HG03469 (cell line): ENCODE results near the gene MAPK6.
"Not testable (repeated sequence)": the region's sequence is repeated elsewhere in the genome, so short reads cannot be mapped to it uniquely, and the experiment has no call there.

ENCODE experiments used
- ATAC-seq: cut with Tn5 transposase; IDR thresholded peaks from one replicate; pipeline ENCODE4 v1.9.1; 2021; ENCODE audit warnings: mild to moderate bottlenecking, moderate library complexity, moderate number of reproducible peaks; ENCODE audit not compliant: unreplicated experiment

The MAPK6 gene

DNA sequence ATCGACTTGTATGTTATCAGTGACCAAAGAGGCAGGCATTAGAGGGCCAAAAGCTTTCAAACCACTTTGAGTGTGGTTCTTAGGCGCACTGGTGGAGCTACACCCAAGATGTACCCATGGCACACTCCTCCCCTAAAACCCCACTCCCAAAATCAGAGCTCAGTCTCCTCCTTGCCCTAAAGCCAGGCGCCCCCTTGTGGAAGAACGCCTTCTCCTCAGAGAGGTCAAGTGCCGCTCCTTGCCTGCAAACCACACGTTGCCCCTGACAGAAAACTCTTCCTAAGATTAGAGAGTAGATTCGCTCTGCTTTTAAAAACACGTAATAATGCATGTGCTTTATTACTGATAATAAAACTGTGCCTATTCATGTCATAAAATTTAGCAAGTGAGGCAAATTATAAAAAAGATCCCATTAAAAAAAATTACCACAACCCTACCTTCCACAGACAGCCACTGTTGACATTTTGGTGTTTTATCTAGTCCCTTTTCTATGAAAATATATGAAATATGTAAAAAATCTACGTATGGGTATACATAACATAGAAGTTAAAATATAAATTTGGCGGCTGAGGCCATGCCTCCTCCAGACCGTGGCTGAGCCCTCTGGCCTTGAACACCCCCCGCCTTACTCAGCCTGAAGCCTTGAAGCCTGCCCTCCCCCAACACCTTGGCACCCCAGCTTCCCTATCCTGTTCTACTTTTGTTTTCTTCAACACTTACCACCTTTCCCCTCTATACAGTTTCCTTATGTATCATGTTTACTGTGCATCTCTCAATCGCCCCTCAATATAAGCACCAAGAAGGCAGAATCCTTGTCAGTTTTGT lies 60.1 kb downstream of the MAPK6 start:
- no peak for ATAC-seq

DNA sequence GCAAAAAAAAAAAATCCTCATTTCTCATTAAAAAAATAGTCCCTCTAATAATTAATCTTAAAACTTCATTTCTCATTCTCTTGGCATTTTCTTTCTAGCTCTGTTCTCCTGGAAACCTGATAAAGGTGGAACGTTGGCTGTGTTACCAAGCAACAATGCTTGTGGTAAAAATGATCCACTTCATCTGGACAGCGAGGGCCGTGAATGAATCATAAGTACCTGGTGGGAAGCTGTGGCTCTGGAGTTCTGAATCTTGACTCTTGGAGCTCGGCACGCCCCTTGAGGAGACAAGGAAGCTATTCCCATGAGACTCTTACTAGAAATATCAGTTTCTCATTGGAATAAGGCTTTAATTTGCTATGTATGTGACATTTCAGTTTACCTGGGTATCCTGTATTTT lies 61.0 kb downstream of the MAPK6 start:
- ATAC-seq, result no peak

DNA sequence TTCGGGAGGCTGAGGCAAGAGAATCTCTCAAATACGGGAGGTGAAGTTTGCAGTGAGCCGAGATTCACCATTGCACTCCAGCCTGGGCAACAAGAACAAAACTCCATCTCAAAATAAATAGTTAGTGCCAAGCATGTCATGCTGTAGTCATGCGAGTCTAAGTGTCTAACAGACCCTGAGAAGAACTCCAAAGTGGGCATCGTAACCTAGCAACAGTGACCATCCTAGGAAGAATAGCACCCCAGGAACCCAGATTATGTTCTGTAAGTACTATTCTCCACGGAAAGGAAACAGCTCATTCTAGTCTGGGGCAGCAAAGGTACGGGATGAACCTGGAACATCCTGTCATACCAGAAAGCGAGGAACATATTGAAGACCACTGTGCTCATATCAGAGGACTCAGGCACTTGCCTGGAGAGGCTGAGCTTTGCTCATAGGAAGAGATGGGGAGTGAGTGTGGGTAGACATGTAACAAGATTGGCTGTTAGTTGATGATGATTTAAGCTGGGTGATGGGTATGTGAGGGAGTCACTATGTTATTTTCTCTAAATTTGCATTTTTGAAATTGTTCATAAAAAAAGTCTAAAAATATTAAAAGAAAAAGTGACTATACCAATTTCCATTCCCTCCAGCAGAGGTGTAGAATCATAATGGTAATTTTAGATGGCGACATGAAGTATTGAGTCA lies 61.8 kb downstream of the MAPK6 start:
- no peak for ATAC-seq

DNA sequence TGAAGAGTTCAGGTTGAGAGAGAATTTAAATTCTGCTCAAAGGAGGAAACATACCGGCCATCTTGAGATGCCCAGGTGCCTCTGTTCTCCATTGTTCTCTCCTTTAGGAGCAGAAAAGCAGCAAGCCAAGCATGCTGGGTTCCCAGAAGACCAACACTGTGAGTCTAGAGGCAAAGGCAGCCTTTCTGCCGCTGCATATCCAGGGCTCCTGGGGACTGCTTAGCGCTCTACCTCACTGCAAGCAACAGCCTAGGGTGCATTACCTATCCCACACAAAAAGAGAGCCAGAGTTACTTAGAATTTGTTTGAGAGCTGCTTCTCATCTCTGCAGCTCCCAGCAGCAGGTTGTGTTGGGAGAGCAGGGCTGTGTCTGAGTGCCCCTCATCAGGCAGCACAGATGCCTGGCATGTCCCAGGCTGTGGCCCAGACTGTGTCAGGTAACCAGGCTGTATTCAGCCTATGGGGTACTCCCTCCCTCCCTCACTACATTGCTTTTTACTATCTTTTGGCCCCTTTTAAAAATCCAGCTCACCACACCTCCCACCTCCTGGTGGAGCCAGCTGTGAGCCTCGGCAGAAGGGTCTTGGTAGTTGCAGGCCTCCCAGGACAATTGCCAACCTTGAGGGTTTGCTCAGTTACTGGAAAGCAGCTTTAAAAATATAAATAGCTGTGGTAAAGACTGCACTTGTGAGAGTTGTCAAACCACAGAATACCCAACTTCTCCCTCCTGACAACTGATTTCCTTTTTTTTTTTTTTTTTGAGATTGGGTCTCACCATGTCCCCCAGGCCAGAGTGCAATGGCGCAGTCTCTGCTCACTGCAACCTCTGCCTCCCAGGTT lies 63.4 kb downstream of the MAPK6 start:
- no peak for ATAC-seq

DNA sequence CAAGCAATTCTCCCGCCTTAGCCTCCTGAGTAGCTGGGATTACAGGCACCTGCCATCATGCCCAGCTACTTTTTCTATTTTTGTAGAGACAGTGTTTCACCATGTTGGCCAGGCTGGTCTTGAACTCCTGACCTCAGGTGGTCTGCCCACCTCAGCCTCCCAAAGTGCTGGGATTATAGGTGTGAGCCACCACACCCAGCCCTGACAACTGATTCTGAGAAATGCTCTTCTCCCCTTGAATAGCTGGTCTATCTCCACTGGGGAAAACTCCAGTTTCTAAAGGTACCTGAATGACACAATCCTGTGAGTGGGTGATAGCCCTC lies 64.0 kb downstream of the MAPK6 start:
- not testable (repeated sequence) for ATAC-seq

DNA sequence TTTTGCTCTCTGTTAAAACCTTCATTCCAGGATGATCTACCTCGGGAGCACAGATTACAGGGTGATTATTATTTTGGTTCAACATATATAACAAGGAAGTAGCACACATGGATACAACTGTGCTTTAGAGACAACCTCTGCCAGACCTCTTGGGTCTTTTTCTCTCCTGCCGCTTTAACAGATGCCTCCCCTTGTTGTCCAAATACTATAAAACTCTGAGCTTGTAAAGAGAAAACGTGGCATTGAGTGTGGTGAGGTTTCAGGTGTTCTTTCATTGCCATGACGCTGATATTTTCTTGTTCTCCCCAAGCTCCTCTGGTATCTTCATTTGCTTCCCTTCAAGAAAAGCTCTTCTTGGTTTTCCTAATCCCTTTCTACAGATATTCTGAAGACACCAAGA lies 64.6 kb downstream of the MAPK6 start:
- ATAC-seq, result no peak

DNA sequence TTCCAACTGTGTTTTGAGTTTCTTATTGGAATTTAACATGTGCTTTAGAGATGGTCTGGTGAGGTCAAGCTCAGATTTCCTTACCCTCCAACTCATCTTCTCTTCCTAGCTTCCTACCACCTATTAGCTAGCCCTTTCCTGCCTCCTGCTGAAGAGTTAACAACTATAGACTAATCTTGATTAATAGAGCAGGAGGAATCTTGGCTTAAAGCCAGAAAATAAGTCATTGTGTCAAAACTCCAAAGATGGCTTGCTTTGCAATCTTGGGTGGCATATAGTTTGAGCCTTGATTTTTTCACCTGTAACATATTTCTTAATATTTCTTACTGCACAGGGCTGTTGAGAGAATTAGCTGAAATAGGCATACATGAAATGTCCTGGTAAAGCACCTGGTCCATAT lies 66.3 kb downstream of the MAPK6 start:
- no peak for ATAC-seq

DNA sequence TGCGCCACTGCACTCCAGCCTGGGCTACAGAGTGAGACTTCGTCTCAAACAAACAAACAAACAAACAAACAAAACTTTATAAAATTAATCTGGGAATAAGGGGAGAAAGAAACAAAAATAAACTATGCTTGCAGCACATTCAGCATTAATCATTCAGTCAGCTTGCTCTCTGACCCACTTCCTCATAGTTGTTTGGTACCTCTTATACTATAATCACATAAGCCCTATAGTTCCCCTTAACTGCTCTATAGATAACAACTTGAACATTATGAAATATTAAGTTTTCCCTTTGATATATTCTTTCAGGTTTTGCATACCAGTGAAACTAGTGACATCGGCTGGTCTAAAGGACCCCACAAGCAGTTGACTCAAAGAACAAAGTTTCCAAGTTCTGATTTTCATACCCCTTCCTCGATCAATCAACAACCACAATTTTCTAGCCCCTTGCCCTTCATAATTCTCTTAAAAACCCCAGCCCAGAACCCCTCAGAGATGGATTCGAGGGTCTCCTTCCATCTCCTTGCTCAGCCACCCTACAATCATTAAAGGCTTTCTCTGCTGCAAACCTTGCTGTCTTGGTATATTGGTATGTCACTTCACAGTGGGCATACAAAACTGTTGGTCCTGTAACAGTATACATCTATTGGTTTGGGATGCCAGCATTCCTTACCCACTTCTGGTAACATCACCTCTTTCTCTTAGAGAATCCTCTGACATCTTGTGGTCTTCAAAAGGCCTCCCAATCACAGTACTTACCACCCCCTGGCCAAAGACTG lies 67.2 kb downstream of the MAPK6 start:
- ATAC-seq, result no peak

DNA sequence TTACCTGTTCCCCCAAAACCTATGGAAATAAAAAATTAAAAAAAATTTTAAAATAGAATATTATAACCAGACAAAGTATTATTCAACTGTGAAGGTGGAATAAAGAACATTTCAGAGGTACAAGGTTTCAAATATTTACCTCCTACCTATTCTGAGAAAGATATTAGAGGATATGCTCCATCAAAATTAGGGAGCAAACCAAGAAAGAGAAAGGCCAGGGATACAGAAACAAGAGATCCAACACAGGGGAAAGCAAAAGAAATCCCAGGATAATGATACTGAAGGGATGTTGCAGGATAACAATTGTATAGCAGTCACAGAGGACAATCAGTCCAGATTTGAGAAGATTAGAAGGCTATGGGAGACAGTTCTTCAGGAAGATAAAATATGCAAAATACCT lies 71.2 kb downstream of the MAPK6 start:
- no peak for ATAC-seq

DNA sequence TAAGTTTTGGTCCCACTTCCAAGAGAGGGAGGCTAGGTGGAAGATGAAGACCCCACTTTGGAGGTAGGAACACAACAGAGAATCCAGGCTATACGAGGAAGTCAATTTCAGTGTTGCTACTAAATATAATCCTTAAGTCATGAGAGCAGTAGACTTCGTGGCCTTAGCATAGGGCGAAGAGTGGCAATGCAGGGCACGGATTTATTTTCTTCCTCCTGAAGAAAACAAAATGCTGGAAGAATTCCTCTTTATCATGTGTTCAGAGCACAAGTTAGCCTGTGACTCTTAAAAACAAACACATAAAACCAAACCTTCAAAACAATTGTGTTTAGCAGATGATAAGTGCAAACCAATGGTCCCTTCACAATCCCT lies 74.1 kb downstream of the MAPK6 start:
- no peak for ATAC-seq

DNA sequence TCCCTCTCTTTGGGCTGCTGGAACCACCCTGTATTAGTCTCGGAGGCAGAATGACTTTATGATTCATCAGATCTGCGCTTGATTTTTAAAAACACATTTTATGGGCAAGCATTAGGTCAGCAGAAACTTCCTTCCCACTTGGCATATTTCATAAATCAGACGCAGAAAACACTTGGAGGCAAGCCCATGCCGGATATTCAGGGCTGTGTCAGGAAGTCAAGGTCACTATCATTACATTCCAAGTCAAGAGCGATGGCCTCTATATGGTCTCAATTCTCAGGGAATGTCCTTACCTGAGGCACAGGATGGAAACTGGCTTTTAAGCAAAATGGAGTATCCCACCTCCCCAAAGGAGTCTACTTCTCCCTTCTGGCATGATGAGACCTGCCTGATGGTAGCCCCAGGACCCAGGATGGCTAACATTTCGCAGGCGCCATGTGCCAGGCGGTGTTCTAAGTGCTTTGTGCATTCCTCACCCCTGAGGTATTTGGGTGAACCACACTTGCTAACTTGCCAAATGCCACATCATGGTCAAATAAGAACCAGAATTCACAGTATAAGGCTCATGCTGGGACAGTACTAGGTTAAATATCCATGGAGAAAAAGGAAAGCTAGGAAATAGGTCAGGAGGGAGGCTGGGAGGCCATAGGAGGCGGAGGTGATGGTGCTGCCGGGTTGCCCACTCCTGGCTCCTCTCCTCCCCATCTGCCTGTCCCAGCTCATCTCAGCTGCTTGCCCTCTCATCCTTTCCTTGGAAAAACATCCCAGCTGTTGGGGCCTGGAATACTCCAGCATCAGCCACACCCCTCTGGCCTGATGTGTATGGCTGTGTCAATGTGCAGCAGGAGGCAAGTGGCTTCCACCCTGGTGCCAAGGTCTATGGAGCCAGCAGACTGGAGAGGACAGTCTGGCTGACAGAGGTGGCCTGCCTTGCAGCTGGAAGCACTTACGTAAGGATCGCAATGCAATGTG lies 74.8 kb downstream of the MAPK6 start:
- ATAC-seq, result no peak

DNA sequence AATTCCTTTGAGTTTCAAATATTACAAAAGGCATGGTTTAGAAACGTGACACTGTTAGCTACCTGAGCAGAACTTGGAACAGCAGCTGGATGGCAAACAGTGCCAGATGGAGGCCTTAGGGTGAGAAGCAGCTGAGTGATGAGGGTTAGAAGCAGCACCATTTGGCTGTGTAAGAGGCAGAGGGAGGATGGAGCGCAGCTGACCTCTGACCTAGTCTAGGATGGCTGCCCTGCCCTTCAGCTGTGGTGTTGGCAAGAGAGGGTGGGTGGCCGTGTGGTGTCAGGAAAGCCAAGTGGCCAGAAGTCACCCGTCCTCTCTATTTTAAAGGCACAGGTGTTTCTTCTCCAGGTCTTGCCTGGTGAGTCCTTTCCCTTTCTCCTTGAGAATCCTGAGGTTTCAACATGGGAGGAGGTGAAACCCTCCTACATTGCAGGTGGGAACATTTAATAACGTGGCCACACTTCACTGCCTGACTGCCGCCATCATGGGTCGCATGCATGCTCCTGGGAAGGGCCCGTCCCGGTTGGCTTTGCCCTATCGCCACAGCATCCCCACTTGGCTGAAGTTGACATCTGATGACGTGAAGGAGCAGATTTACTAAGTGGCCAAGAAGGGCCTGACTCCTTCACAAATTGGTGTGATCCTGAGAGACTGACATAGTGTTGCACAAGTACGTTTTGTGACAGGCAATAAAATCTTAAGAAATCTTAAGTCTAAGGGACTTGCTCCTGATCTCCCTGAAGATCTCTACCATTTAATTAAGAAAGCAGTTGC lies 76.0 kb downstream of the MAPK6 start:
- ATAC-seq, result no peak

DNA sequence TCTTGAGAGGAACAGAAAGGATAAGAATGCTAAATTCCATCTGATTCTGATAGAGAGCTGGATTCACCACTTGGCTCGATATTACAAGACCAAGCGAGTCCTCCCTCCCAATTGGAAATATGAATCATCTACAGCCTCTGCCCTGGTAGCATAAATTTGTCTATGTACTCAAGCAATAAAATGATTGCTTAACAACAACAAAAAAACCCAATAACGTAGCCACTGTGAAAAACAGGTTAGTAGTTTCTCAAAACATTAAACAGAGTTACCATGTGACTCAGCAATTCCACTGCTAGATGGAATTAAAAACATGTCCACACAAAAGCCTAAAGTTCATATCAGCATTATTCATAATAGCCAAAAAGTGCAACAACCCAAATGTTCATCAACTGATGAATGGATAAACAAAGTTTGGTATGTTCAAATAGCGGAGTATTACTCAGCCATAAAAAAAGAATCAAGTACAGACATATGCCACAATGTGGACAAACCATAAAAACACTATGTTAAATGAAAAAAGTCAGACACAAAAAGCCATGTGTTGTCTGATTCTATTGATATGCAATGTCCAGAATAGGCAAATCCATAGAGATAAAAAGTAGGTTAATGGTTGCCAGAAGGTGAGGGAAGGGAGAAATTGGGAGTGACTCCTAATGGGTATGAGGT lies 76.7 kb downstream of the MAPK6 start:
- ATAC-seq, result no peak

DNA sequence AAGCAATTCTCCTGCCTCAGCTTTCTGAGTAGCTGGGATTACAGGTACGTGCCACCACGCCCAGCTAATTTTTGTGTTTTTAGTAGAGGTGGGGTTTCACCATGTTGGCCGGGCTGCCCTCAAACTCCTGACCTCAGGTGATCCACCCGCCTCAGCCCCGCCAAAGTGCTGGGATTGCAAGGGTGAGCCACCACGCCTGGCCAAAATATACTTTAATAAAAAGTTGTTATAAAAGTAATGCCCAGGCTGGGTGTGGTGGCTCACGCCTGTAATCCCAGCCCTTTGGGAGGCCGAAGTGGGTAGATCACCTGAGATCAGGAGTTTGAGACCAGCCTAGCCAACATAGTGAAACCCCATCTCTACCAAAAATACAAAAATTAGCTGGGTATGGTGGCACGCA lies 77.5 kb downstream of the MAPK6 start:
- ATAC-seq, result not testable (repeated sequence)

DNA sequence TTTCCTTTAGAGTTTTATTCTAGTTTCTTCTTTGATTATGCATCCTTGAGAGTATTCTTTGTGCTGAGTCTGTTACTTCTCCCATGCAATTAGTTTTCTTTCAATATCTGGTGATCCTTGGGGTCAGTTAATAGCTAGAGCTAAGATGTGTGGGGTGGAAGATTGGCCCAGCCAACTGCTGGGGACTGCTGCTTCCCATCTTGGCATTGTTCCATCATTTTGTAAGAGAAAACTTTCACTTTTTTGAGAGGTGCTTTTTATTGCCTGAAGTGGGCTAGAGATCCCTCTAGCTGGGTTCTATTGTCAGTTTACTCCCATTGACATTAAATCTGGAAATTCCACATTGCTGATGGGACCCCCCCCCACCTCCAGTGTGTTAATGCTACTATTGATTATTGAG lies 78.2 kb downstream of the MAPK6 start:
- no peak for ATAC-seq

DNA sequence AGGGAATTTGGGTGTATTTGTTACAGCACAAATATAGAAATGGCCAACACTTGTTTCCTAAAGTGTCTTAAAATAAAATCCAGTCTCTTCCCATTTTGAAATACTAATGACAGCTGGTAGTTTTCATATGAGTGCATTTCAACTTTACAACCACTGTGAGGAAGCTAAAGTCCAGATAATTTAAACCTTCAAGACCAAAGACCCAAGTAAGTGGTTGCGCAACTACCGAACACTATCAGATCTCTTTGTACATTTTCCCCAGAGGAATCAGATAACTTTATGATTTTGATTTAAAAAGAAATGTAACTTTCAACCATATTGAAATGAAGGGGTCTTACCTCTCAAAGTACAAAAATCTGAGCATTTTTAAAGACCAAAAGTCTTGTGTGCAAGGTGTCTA lies 79.3 kb downstream of the MAPK6 start:
- no peak for ATAC-seq

DNA sequence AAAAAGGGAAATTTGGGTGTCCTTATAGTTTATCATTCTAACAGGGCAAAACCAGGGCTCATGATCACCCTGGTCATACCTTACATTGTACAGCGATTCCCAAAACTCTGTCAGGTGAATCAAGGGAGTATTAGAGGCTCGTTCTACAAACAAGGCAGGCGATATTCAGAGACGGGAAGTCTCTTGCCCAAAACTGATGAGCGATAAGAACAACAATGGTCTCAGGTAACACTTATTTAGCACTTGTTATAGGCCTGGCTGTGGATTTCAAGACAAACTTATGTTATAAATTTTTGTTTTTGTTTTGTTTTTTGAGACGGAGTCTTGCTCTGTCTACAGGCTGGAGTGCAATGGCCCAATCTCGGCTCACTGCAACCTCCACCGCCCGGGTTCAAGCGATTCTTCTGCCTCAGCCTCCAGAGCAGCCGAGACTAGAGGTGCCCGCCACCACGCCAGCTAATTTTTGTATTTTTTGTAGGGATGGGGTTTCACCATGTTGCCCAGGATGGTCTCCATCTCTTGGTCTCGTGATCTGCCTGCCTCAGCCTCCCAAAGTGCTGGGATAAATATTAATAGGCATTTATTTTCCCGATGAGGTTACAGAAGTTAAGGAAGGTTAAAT lies 80.7 kb downstream of the MAPK6 start:
- no peak for ATAC-seq

DNA sequence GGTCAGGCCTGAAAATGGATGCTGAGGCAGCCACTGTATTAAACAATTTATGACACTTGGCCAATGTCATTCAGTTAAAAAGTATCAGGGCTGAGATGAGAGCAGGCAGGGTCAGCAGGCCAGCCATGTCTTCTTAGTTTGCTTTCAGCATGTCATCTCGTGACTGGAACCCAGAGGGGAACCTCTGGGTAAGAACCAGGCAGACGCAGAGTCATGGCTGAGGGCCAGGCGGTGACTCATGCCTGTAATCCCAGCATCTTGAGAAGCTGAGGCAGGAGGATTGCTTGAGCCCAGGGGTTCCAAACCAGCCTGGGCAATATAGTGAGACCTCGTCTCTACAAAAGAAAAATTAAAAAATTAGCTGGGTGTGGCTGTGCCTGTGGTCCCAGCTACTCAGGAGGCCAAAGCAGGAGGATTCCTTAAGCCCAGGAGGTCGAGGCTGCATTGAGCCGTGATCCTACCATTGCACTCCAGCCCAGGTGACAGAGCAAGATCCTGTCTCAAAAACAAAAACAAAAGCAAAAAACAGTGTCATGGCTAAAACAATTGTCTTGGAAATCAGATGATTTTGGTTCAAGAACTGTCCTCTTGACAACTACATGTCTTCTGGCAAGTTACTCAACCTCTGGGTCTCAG lies 81.9 kb downstream of the MAPK6 start:
- ATAC-seq, result no peak
